H1 (cell line): ENCODE results near the gene MAFG. TPM values are rescaled to one million over a fixed set of nuclear protein-coding genes. Genes with fewer than 3 reads are reported as not detected.

ENCODE experiments used
- BACH1 ChIP-seq: IDR thresholded peaks from 2 replicates; pipeline ENCODE4 v1.6.1; 2012; ENCODE audit warnings: low read length, improper control_type of control experiment
- BRCA1 ChIP-seq: IDR thresholded peaks from 2 replicates; pipeline ENCODE4 v1.6.1; 2012; ENCODE audit warnings: low read depth, low read length, improper control_type of control experiment
- CTBP2 ChIP-seq: IDR thresholded peaks from 2 replicates; pipeline ENCODE4 v1.7.0; 2011; ENCODE audit warnings: borderline replicate concordance, mild to moderate bottlenecking, moderate library complexity, mixed read lengths, low read length; ENCODE audit not compliant: insufficient read depth, insufficient read length
- EP300 ChIP-seq, 2 experiments: IDR thresholded peaks; 1 replicate in 1 of 2; 2 replicates in 1 of 2; pipeline ENCODE4 v1.6.1; 2011 to 2012; ENCODE audit warnings: low read depth in 2 of 2, low read length in 2 of 2, mild to moderate bottlenecking in 2 of 2, borderline replicate concordance in 1 of 2, inconsistent platforms in 1 of 2, moderate library complexity in 1 of 2
- JUND ChIP-seq: IDR thresholded peaks from 2 replicates; pipeline ENCODE4 v1.6.1; 2011; ENCODE audit warnings: mild to moderate bottlenecking, improper control_type of control experiment, low read length
- KDM5A ChIP-seq: fragments of 200-600 bp; IDR thresholded peaks from 2 replicates; pipeline ENCODE4 v1.7.1; 2012; ENCODE audit warnings: mild to moderate bottlenecking, low read length, inconsistent platforms, mixed read lengths
- NANOG ChIP-seq: IDR thresholded peaks from 2 replicates; pipeline ENCODE4 v1.6.1; 2011; ENCODE audit warnings: low read length, low read depth, mild to moderate bottlenecking, inconsistent platforms; ENCODE audit not compliant: insufficient read depth, poor library complexity, severe bottlenecking
- POLR2A ChIP-seq, 2 experiments: IDR thresholded peaks; 1 replicate in 1 of 2; 2 replicates in 1 of 2; pipeline ENCODE4 v1.6.1; 2011; ENCODE audit warnings: low read depth in 2 of 2, low read length in 2 of 2, mild to moderate bottlenecking in 2 of 2; ENCODE audit errors: control extremely low read depth in 1 of 2
- RAD21 ChIP-seq, 2 experiments: IDR thresholded peaks in 1 of 2; conservative IDR thresholded peaks in 1 of 2; 2 replicates each; pipeline ENCODE4 v1.6.1; 2011; ENCODE audit warnings: low read depth in 2 of 2, low read length in 2 of 2, improper control_type of control experiment in 1 of 2, inconsistent platforms in 1 of 2, mild to moderate bottlenecking in 1 of 2, moderate library complexity in 1 of 2
- RFX5 ChIP-seq: IDR thresholded peaks from 2 replicates; pipeline ENCODE4 v1.6.1; 2011; ENCODE audit warnings: low read depth, low read length, improper control_type of control experiment, borderline replicate concordance
- RNF2 ChIP-seq: fragments of 200-900, 300-1000 bp; sonication (generic); IDR thresholded peaks from 2 replicates; pipeline ENCODE4 v1.7.1; 2016; ENCODE audit warnings: borderline replicate concordance, low read depth, mild to moderate bottlenecking, antibody characterized with exemption, low read length; ENCODE audit not compliant: poor library complexity, severe bottlenecking; ENCODE audit errors: missing control alignments
- RXRA ChIP-seq: IDR thresholded peaks from 2 replicates; pipeline ENCODE4 v1.6.1; 2011; ENCODE audit warnings: low read depth, mild to moderate bottlenecking, low read length, moderate library complexity; ENCODE audit not compliant: insufficient read depth
- SAP30 ChIP-seq: fragments of 300-600 bp; sonication (generic); IDR thresholded peaks from 2 replicates; pipeline ENCODE4 v1.7.1; 2012; ENCODE audit warnings: low read length, moderate library complexity, mild to moderate bottlenecking, inconsistent platforms; ENCODE audit not compliant: insufficient read depth, insufficient replicate concordance
- SP2 ChIP-seq: IDR thresholded peaks from 2 replicates; pipeline ENCODE4 v1.6.1; 2012; ENCODE audit warnings: mild to moderate bottlenecking, low read length, inconsistent platforms
- SRF ChIP-seq: IDR thresholded peaks from 2 replicates; pipeline ENCODE4 v1.6.1; 2011; ENCODE audit warnings: mild to moderate bottlenecking, low read depth, low read length, moderate library complexity
- TAF1 ChIP-seq: IDR thresholded peaks from 2 replicates; pipeline ENCODE4 v1.6.1; 2011; ENCODE audit warnings: mild to moderate bottlenecking, low read depth, low read length
- TCF12 ChIP-seq: IDR thresholded peaks from 2 replicates; pipeline ENCODE4 v1.6.1; 2011; ENCODE audit warnings: low read depth, mild to moderate bottlenecking, low read length
- TEAD4 ChIP-seq: IDR thresholded peaks from 2 replicates; pipeline ENCODE4 v1.6.1; 2012; ENCODE audit warnings: low read depth, low read length, inconsistent platforms, mixed read lengths
- USF2 ChIP-seq: IDR thresholded peaks from 2 replicates; pipeline ENCODE4 v1.6.1; 2011; ENCODE audit warnings: low read length, improper control_type of control experiment
- ZNF274 ChIP-seq: IDR thresholded peaks from 2 replicates; pipeline ENCODE4 v1.7.0; 2012; ENCODE audit warnings: low read length, borderline replicate concordance; ENCODE audit errors: extremely low read depth
- polyA plus RNA-seq, 7 experiments: library from polyadenylated mRNA; depleted of rRNA in 3 of 7; stranded (reverse) in 5 of 7; unstranded in 2 of 7; fragments of >200 nt in 5 of 7; fragments of 200-250 nt in 2 of 7; gene quantifications; 1 replicate in 5 of 7; 2 replicates in 1 of 7; 4 replicates in 1 of 7; pipeline versions ENCODE4 v1.2.1 to v1.2.3, GENCODE V29; 2011 to 2013; ENCODE audit warnings: missing spikeins in 2 of 7, mixed read lengths in 2 of 7
- total RNA-seq: library from RNA; stranded (reverse); fragmentation: NEBNext Ultra II Directional; extraction: Animal tissue kit (Norgen Biotek cat#: 25700); gene quantifications from 2 replicates; pipeline ENCODE4 v1.2.1, GENCODE V29; 2021

The MAFG gene
- total and polyA plus RNA-seq, 2 of the 8 experiments (the other 6 are each of a cell fraction or from before 2014, with no cell fraction given) = 25.5 to 26.9 TPM

DNA sequence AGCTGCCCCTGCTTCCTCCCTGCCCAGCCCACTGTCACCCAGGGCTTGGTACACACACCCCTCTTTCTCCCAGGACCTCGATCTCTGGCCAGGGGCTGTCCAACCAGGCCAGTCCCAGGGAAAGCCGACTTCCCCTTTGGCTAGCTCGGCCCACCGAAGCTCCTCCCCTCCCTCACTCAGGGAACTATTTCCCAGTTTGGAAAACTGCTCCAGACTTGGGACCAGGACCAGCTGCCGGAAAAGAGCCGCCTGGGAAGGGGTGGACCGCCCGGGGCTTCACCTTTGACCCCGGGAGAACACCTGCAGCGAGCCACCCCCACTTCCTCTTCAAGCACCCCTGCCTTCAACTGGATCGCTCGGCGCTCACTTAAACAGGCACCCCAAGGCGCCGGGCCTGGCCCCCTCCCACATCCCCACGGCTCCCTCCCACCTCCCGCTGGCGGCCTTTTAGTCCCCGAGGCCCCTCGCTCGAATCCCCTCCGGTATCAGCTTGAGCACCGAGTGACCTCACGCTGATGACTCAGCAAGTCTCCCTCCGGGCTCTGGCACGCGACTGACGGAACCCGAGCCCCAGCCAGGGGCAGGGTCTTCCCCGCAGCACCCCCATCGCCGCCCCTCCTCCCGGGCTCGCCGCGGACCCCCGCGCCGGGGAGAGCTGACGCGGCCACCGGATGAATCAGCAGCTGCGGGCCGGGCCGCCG lies 934 bp downstream of the MAFG start (continued):
- TF ChIP-seq EP300 (IDR thresholded peaks at IDR 0.05; ENCODE audit: borderline replicate concordance in 1 of 2, low read depth in 2 of 2, low read length in 2 of 2) (no peak), SAP30 (no peak), JUND (peak; percentile 69), BRCA1 (no peak), CTBP2 (no peak), TCF12 (no peak), POLR2A (IDR thresholded peaks at IDR 0.05; ENCODE audit: control extremely low read depth in 1 of 2, low read depth in 2 of 2, low read length in 2 of 2) (no peak), BACH1 (peak; percentile 89), USF2 (no peak), ZNF274 (no peak), RFX5 (no peak), SRF (no peak), TEAD4 (no peak), KDM5A (no peak), RXRA (no peak), RAD21 (IDR thresholded peaks at IDR 0.05 in 1 of 2, conservative IDR thresholded peaks at IDR 0.05 in 1 of 2; ENCODE audit: low read depth in 2 of 2, low read length in 2 of 2) (no peak), SP2 (no peak), TAF1 (peak; percentile 20; the same call in 1 of the 2 replicates), RNF2 (no peak), NANOG (no peak)
